Mucosa of descending colon (tissue), 3 donors: ENCODE data around the gene MED28. TPM values are rescaled to one million over a fixed set of nuclear protein-coding genes. Genes with fewer than 3 reads are reported as not detected.

Experiments
- ATAC-seq: fragments of 200-7000 bp; cut with Tn5 transposase; one replicate; pipeline ENCODE4 v1.9.1; 2020; ENCODE audit warnings: mild to moderate bottlenecking, moderate library complexity
- DNase-seq, 3 donors: peaks; one replicate each; pipeline ENCODE4 v3.0.0-alpha.2; 2020
- H3K36me3 ChIP-seq: fragments of 200-600 bp; one replicate; pipeline ENCODE4 v1.8.0; 2021; ENCODE audit warnings: low read depth, mild to moderate bottlenecking
- H3K4me1 ChIP-seq: fragments of 200-600 bp; one replicate; pipeline ENCODE4 v1.8.0; 2021; ENCODE audit warnings: low read depth, mild to moderate bottlenecking
- H3K4me3 ChIP-seq: fragments of 200-600 bp; one replicate; pipeline ENCODE4 v1.8.0; 2021; ENCODE audit warnings: mild to moderate bottlenecking
- H3K9me3 ChIP-seq: fragments of 200-600 bp; one replicate; pipeline ENCODE4 v1.8.0; 2021; ENCODE audit warnings: mild to moderate bottlenecking
- intact Hi-C, 2 donors: fragments of 100-400 bp; cut with DNase I in 1 of 2; cut with micrococcal nuclease in 1 of 2; formaldehyde crosslinking; loops; one replicate each; pipeline versions ENCODE4 v1.11.0 to v1.11.1; 2022; cut with DNase I, micrococcal nuclease
- total RNA-seq, 3 donors: library from RNA; stranded (reverse); fragmentation: NEBNext Ultra II Directional in 2 of 3; extraction: Animal tissue kit (Norgen Biotek cat#: 25700) in 2 of 3; gene quantifications; one replicate each; pipeline versions ENCODE4 v1.2.1 to v1.2.4, GENCODE V29; 2021 to 2023
- TF ChIP-seq, protein P1 (sequence below): fragments of 200-600 bp; IDR thresholded peaks from one replicate; pipeline ENCODE4 v1.8.0; 2022; ENCODE audit warnings: antibody characterized with exemption, mild to moderate bottlenecking
- donor health status: DM: no; HTN: no; CAD: no; lungs with moderate emphysema.
- donor health status: DM: no; HTN: no; CAD: no.
- donor health status: DM: no; HTN: yes; CAD: no.

MED28 gene
- total RNA-seq, 3 donors from 2014 or later: 35.3 to 55.6 (median 37.5) TPM

DNA sequence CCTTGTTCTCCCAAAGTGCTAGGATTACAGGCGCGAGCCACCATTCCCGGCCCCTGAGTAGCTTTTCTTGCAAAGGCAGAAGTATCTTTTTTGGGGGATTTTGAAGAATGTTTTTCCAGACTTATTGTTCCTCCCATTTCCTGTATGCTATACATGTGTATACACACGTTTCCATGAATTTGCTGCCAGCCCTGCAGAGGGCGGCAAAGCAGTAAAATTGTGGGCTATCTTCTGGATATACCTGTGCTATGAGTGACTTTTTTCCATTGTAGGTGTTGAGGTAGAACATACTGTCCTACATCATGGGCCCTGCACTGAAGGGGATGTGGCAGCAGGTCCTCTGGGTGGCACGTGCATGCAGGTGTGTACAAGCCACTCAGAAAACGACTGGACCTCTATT lies 16.9 kb upstream of the MED28 start:
- Histone ChIP-seq H3K4me1 (no peaks in the 10 kb centered on the region), H3K36me3 (peaks cover 3% of the 10 kb centered on the region), H3K4me3 (no peak overlapping the region), H3K9me3 (no peaks in the 10 kb centered on the region)
- TF ChIP-seq, protein P1, sequence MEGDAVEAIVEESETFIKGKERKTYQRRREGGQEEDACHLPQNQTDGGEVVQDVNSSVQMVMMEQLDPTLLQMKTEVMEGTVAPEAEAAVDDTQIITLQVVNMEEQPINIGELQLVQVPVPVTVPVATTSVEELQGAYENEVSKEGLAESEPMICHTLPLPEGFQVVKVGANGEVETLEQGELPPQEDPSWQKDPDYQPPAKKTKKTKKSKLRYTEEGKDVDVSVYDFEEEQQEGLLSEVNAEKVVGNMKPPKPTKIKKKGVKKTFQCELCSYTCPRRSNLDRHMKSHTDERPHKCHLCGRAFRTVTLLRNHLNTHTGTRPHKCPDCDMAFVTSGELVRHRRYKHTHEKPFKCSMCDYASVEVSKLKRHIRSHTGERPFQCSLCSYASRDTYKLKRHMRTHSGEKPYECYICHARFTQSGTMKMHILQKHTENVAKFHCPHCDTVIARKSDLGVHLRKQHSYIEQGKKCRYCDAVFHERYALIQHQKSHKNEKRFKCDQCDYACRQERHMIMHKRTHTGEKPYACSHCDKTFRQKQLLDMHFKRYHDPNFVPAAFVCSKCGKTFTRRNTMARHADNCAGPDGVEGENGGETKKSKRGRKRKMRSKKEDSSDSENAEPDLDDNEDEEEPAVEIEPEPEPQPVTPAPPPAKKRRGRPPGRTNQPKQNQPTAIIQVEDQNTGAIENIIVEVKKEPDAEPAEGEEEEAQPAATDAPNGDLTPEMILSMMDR: no peak
- intact Hi-C loops: no loop called here
- DNase-seq: peak in 2 of 3 donors; percentile 31 to 50
- ATAC-seq: peak; percentile 75

DNA sequence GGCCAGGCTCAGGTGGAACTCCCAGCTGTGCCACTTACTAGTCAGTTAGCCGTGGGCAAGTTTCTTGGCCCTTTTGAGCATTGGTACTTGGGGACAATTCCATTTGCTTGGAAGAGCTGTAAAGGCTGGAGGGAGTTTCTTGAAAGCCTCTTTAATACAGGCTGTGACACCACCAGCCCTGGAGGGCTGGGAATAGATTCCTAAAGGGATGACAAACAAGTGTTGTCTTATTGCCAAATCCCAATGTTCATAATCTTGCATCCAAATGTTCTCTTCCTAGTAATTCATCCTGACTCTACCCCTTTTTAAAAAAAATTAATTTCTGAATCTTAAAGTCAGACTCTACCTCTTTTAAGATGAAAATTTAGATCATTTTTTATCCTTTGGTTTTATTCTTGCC lies 14.6 kb upstream of the MED28 start:
- DNase-seq (no peak), ATAC-seq (no peak)
- Histone ChIP-seq H3K9me3 (no peaks in the 10 kb centered on the region), H3K4me3 (no peak overlapping the region), H3K4me1 (no peaks in the 10 kb centered on the region), H3K36me3 (peaks cover 3% of the 10 kb centered on the region)
- TF ChIP-seq, protein P1: no peak
- intact Hi-C loops: no loop called here

DNA sequence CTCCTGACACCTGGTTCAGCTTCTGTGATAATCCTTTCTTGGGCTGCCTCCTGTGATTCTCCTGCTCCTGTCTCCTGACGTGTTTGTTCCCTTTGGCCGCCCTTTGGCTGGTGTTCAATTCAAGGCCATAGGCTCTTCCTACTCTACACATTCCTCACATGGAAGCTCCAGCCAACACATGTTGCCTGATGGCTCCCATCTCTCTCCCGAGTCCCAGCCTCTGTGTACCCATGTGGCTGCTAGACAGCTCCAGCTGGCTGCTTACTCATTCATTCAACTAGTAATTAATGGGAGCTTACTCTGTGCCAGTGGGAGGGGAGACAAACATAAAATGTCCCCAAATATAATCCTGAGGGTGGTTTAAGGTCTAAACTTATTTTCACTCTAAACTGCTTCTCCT lies 9.2 kb upstream of the MED28 start:
- H3K36me3 ChIP-seq: no peaks in the 10 kb centered on the region
- TF ChIP-seq, protein P1: no peak

DNA sequence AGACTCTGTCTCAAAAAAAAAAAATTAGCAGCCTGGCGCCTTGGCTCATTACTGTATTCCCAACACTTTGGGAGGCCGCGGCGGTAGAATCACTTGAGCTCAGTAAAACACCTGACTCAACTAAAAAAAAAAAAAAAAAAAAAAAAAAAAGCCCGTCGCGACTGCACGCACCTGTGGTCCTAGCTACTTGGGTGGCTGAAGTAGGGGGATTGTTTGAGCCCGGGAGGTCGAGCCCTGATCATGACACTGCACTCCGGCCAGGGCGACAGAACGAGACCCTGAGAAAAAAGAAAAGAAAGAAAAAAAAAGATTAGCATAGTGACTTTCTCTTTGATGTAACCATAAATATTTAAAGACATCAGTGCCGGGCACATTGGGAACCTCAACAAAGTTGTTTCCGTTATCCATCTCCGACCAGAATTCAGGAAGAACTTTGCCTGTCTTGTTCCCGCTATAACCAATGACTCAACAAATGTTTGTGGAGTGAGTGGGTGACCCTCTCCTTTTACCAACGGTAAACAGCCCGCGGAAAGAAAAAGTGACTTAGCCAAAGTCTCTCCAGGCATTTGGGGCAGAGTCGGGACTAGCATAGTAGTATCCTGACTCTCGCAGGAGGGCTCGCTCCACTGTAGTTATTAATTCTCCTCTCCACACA lies 553 bp upstream of the MED28 start:
- no peaks in the 10 kb centered on the region for H3K36me3 ChIP-seq
- DNase-seq: peak in 2 of 3 donors; percentile 11 to 31
- peaks cover 23% of the 10 kb centered on the region for H3K4me1 ChIP-seq
- H3K9me3 ChIP-seq: no peaks in the 10 kb centered on the region
- TF ChIP-seq, protein P1: no peak
- intact Hi-C loops: no loop called here
- ATAC-seq: peak; percentile 65
- H3K4me3 ChIP-seq: peak overlapping the region; percentile 89

More for the DNA sequence above, 9.2 kb upstream of the MED28 start:
- Histone ChIP-seq H3K4me1 (no peaks in the 10 kb centered on the region), H3K9me3 (no peaks in the 10 kb centered on the region), H3K4me3 (no peak overlapping the region)
- DNase-seq (no peak), ATAC-seq (no peak)
- intact Hi-C loops: no loop called here

DNA sequence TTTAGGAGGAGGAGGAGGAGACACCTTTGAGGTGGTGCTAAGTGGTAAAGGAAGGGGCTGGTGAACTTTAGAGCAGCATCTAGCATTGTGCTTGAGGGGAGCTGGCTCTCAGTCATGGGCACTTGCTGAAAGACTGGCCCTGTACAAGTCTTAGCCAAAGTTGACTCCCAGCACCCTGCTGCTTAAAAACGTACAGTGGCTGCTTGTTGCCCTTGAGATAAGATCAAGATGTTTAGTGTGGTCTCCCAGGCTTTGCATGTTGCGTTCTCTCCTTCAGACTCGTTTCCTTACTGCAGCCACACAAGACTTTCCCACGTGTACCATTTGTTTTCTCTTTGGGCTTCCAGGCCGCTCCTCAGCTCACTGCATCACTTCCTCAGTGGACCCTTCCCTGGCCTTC lies 1.8 kb downstream of the MED28 start:
- TF ChIP-seq, protein P1: no peak
- H3K4me3 ChIP-seq: no peak overlapping the region
- H3K4me1 ChIP-seq: peaks cover 23% of the 10 kb centered on the region
- no peaks in the 10 kb centered on the region for H3K36me3 ChIP-seq
- DNase-seq (no peak), ATAC-seq (no peak)
- intact Hi-C loops: no loop called here
- no peaks in the 10 kb centered on the region for H3K9me3 ChIP-seq
